T-cell (primary cell): ENCODE measurements around the gene ACACA. TPM values are rescaled to one million over a fixed set of nuclear protein-coding genes. Genes with fewer than 3 reads are reported as not detected.
"Not testable (repeated sequence)": the region's sequence is repeated elsewhere in the genome, so short reads cannot be mapped to it uniquely, and the experiment has no call there.

Experiments used
- ATAC-seq, 4 experiments: fragments of 200-7000 bp in 3 of 4; fragments of 150-1000 bp in 1 of 4; cut with Tn5 transposase; replicated peaks in 1 of 4; 1 replicate in 3 of 4; 2 replicates in 1 of 4; pipeline ENCODE4 v1.10.0; 2021; ENCODE audit warnings: moderate library complexity in 3 of 4, mild to moderate bottlenecking in 2 of 4, moderate number of reproducible peaks in 1 of 4
- CTCF ChIA-PET, 2 donors: fragments of 300-600 bp; sonication (Branson Sonifier 250); formaldehyde crosslinking; loops; one replicate each; lab custom pipeline; 2022; ENCODE audit warnings: antibody characterized with exemption in 2 of 2; lab: Charles Lee
- POLR2A ChIA-PET, 2 donors: fragments of 300-600 bp; sonication (Branson Sonifier 250); formaldehyde crosslinking; loops; one replicate each; lab custom pipeline; 2022; ENCODE audit warnings: antibody characterized with exemption in 2 of 2; lab: Charles Lee
- DNase-seq, 35 experiments: peaks; one replicate each; pipeline versions ENCODE4 v3.0.0 to v3.0.0-alpha.2; 2013 to 2023
- H3K27ac ChIP-seq: one replicate; pipeline ENCODE4 v1.5.1; 2013; ENCODE audit warnings: low read length
- H3K27me3 ChIP-seq, 2 experiments: replicated peaks in 1 of 2; 1 replicate in 1 of 2; 2 replicates in 1 of 2; pipeline versions ENCODE4 v1.6.1 to v1.7.0; 2013; ENCODE audit warnings: low read length in 1 of 2, mixed read lengths in 1 of 2; ENCODE audit not compliant: control insufficient read depth in 2 of 2, insufficient read depth in 2 of 2; ENCODE audit errors: extremely low read depth in 1 of 2
- H3K36me3 ChIP-seq, 2 donors: 1 replicate in 1 of 2; 2 replicates in 1 of 2; pipeline versions ENCODE4 v1.6.1 to v1.7.0; 2013; ENCODE audit warnings: low read length in 1 of 2; ENCODE audit not compliant: control insufficient read depth in 2 of 2, insufficient read depth in 1 of 2; ENCODE audit errors: extremely low read depth in 1 of 2
- H3K4me1 ChIP-seq, 2 experiments: 1 replicate in 1 of 2; 2 replicates in 1 of 2; pipeline versions ENCODE4 v1.6.1 to v1.7.0; 2013; ENCODE audit warnings: low read length in 2 of 2, mixed read lengths in 1 of 2; ENCODE audit not compliant: insufficient read depth in 2 of 2, control insufficient read depth in 1 of 2; ENCODE audit errors: extremely low read depth in 1 of 2
- H3K4me3 ChIP-seq, 2 donors: 1 replicate in 1 of 2; 2 replicates in 1 of 2; pipeline versions ENCODE4 v1.5.1 to v1.7.0; 2013; ENCODE audit warnings: mild to moderate bottlenecking in 2 of 2, low read length in 1 of 2, moderate library complexity in 1 of 2; ENCODE audit not compliant: control insufficient read depth in 1 of 2; ENCODE audit errors: extremely low read depth in 1 of 2
- H3K9me3 ChIP-seq: 2 replicates; pipeline ENCODE4 v1.7.0; 2013
- H3K27ac Mint-ChIP-seq, 2 donors: one replicate each; pipeline ENCODE4 v1.8.0; 2020 to 2021; ENCODE audit warnings: mild to moderate bottlenecking in 2 of 2, mixed read lengths in 2 of 2
- H3K27me3 Mint-ChIP-seq, 2 donors: one replicate each; pipeline ENCODE4 v1.8.0; 2021 to 2022; ENCODE audit warnings: mixed read lengths in 2 of 2
- H3K36me3 Mint-ChIP-seq: one replicate; pipeline ENCODE4 v1.8.0; 2021; ENCODE audit warnings: mixed read lengths
- H3K4me1 Mint-ChIP-seq, 3 donors: one replicate each; pipeline ENCODE4 v1.8.0; 2020 to 2022; ENCODE audit warnings: mixed read lengths in 3 of 3, mild to moderate bottlenecking in 1 of 3
- H3K4me3 Mint-ChIP-seq, 3 donors: one replicate each; pipeline ENCODE4 v1.8.0; 2020 to 2022; ENCODE audit warnings: mild to moderate bottlenecking in 3 of 3, mixed read lengths in 3 of 3, moderate library complexity in 3 of 3
- H3K9me3 Mint-ChIP-seq, 3 donors: one replicate each; pipeline ENCODE4 v1.8.0; 2020 to 2022; ENCODE audit warnings: mixed read lengths in 3 of 3
- WGBS: methylation state at CpG from one replicate; pipeline ENCODE4 v1.1.5; 2013; ENCODE audit warnings: missing lambda C conversion rate; ENCODE audit not compliant: insufficient coverage; 5-methylcytosine and 5-hydroxymethylcytosine counted together
- total RNA-seq, 35 experiments: library from RNA in 6 of 35; stranded (reverse) in 6 of 35; fragments of 120-200 nt in 1 of 35; gene quantifications; one replicate each; pipeline versions ENCODE4 v1.2.1 to v1.2.4 and lab custom pipeline; 2013 to 2026

ACACA gene
- total RNA-seq, 5 donors from 2014 or later (not counting 1 experiment from before 2014, with no cell fraction given): 15.9 to 30.2 (median 18.0) TPM

GRCh38 chr17:37422971-37423625, 16.5 kb upstream of the ACACA start:
- DNase-seq: no peak
- CTCF ChIA-PET: interaction anchor here in 1 of 2 donors (0.6 kb wide), 1 partner anchor 18 kb away, joined by 5 read pairs; no protein-coding TSS in a partner anchor
- ATAC-seq: no peak
- POLR2A ChIA-PET: no interaction called here
- H3K4me1 ChIP-seq: no peaks in the 10 kb centered on the region
- Mint-ChIP-seq H3K9me3 (no peaks in the 10 kb centered on the region), H3K27me3 (no peaks in the 10 kb centered on the region), H3K36me3 (peaks cover 31% of the 10 kb centered on the region), H3K4me1 (peaks cover 0 to 2% (median 0%) of the 10 kb centered on the region in 3 donors), H3K27ac (no peak overlapping the region), H3K4me3 (no peak overlapping the region)
- no peak overlapping the region for H3K27ac ChIP-seq
- H3K9me3 ChIP-seq: no peaks in the 10 kb centered on the region
- peaks cover 7 to 40% of the 10 kb centered on the region in 2 donors for H3K36me3 ChIP-seq
- 100% methylated on average over 1 of the region's 4 CpGs for WGBS
- no peaks in the 10 kb centered on the region for H3K27me3 ChIP-seq
- no peak overlapping the region for H3K4me3 ChIP-seq

- Mint-ChIP-seq H3K9me3 (no peaks in the 10 kb centered on the region), H3K4me1 (peaks cover 2 to 14% (median 8%) of the 10 kb centered on the region in 3 donors), H3K36me3 (peaks cover 27% of the 10 kb centered on the region), H3K4me3 (no peak overlapping the region), H3K27me3 (no peaks in the 10 kb centered on the region), H3K27ac (no peak overlapping the region)
- H3K27ac ChIP-seq: no peak overlapping the region
- no peaks in the 10 kb centered on the region for H3K9me3 ChIP-seq
- no peaks in the 10 kb centered on the region for H3K27me3 ChIP-seq
- no peaks in the 10 kb centered on the region for H3K4me1 ChIP-seq
- no CpG with 5 or more reads among the region's 2 CpGs for WGBS
- ChIA-PET POLR2A (no interaction called here), CTCF (no interaction called here)
- DNase-seq: no peak
- no peak for ATAC-seq
- H3K4me3 ChIP-seq: no peak overlapping the region
- peaks cover 12 to 15% of the 10 kb centered on the region in 2 donors for H3K36me3 ChIP-seq
These were observed 11.2 kb upstream of the ACACA start for GRCh38 chr17:37417852-37418251.

GRCh38 chr17:37413875-37414519, 7.4 kb upstream of the ACACA start:
- ChIA-PET POLR2A (no interaction called here), CTCF (interaction anchor here in 1 of 2 donors (0.8 kb wide), 1 partner anchor 341 kb away, joined by 3 read pairs; no protein-coding TSS in a partner anchor)
- DNase-seq (no peak), ATAC-seq (no peak)
- no peaks in the 10 kb centered on the region for H3K9me3 Mint-ChIP-seq
- H3K27ac Mint-ChIP-seq: peak overlapping the region in 1 of 2 donors; percentile 65
- H3K27me3 Mint-ChIP-seq: no peaks in the 10 kb centered on the region
- H3K4me1 ChIP-seq: no peaks in the 10 kb centered on the region
- no peak overlapping the region for H3K4me3 Mint-ChIP-seq
- H3K27me3 ChIP-seq: no peaks in the 10 kb centered on the region
- H3K4me1 Mint-ChIP-seq: peaks cover 10 to 25% (median 14%) of the 10 kb centered on the region in 3 donors
- no peak overlapping the region for H3K27ac ChIP-seq
- peaks cover 8 to 27% of the 10 kb centered on the region in 2 donors for H3K36me3 ChIP-seq
- no peaks in the 10 kb centered on the region for H3K9me3 ChIP-seq
- no peak overlapping the region for H3K4me3 ChIP-seq
- 80% methylated on average over 2 of the region's 7 CpGs for WGBS
- H3K36me3 Mint-ChIP-seq: peaks cover 26% of the 10 kb centered on the region

DNA sequence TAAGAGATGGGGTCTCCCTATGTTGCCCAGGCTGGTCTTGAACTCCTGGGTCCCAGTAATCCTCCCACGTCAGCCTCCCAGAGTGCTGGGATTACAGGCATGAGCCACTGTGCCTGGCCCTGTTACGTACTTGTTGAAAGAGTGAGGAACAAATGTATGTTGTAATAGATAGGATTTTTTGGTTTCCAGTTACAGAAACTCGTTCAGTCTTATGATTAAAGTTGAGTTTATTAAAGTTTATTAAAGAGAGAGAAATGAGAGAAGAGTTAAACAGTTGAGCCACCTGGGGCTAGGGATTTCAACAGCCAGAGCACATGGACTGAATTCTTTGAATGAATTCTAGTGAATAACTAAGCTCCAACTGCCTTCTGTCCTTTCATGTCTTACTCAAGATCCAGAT, 3.7 kb upstream of the ACACA start:
- Histone ChIP-seq H3K4me1 (peaks cover 6 to 23% of the 10 kb centered on the region in 2 experiments), H3K9me3 (no peaks in the 10 kb centered on the region), H3K27me3 (no peaks in the 10 kb centered on the region), H3K4me3 (no peak overlapping the region), H3K27ac (no peak overlapping the region), H3K36me3 (peaks cover 8 to 20% of the 10 kb centered on the region in 2 donors)
- no peaks in the 10 kb centered on the region for H3K9me3 Mint-ChIP-seq
- no peak overlapping the region for H3K27ac Mint-ChIP-seq
- ChIA-PET POLR2A (interaction anchor here in 1 of 2 donors (0.6 to 0.7 kb wide), 2 partner anchors 60 to 134 kb away, joined by 3 to 4 read pairs; no protein-coding TSS in a partner anchor), CTCF (interaction anchor here in 1 of 2 donors (0.6 kb wide), 1 partner anchor 32 kb away, joined by 3 read pairs; no protein-coding TSS in a partner anchor)
- H3K4me3 Mint-ChIP-seq: no peak overlapping the region
- peaks cover 31 to 37% (median 36%) of the 10 kb centered on the region in 3 donors for H3K4me1 Mint-ChIP-seq
- DNase-seq: no peak
- H3K27me3 Mint-ChIP-seq: no peaks in the 10 kb centered on the region
- ATAC-seq: no peak
- WGBS: 100% methylated on average over 3 of the region's 3 CpGs
- peaks cover 23% of the 10 kb centered on the region for H3K36me3 Mint-ChIP-seq

DNA sequence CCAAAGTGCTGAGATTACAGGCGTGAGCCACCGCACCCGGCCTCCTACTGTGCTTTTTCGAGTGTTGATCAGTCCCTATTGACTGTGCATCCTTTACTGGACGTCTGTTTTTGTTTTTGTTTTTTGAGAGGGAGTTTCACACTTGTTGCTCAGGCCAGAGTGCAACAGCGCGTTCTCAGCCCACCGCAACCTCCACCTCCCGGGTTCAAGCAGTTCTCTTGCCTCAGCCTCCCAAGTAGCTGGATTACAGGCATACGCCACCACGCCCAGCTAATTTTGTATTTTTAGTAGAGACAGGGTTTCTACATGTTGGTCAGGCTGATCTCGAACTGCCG, 1.5 kb upstream of the ACACA start:
- H3K36me3 Mint-ChIP-seq, H3K9me3 Mint-ChIP-seq, H3K27me3 ChIP-seq, H3K27me3 Mint-ChIP-seq, H3K9me3 ChIP-seq, ATAC-seq, H3K4me3 ChIP-seq, DNase-seq, H3K27ac ChIP-seq: not testable (repeated sequence)
- Mint-ChIP-seq H3K27ac (peak overlapping the region in 1 of 2 donors; percentile 28), H3K4me1 (peaks cover 36 to 46% (median 43%) of the 10 kb centered on the region in 3 donors), H3K4me3 (peak overlapping the region; percentile 94 to 98 (median 95))
- Histone ChIP-seq H3K4me1 (peaks cover 8 to 23% of the 10 kb centered on the region in 2 experiments), H3K36me3 (peaks cover 0 to 12% of the 10 kb centered on the region in 2 donors)
- ChIA-PET CTCF (interaction anchor here in 1 of 2 donors (1.3 kb wide), 1 partner anchor 35 kb away, joined by 3 read pairs; no protein-coding TSS in a partner anchor), POLR2A (interaction anchor here in 1 of 2 donors (0.6 kb wide), 1 partner anchor 132 kb away, joined by 3 read pairs; no protein-coding TSS in a partner anchor)
- WGBS: 92% methylated on average over 13 of the region's 13 CpGs

GRCh38 chr17:37405955-37406634, 541 bp downstream of the ACACA start:
- Histone ChIP-seq H3K27ac (peak overlapping the region; percentile 61), H3K4me3 (peak overlapping the region; percentile 88 to 93), H3K4me1 (peaks cover 8 to 23% of the 10 kb centered on the region in 2 experiments), H3K9me3 (no peaks in the 10 kb centered on the region), H3K27me3 (no peaks in the 10 kb centered on the region), H3K36me3 (peaks cover 0 to 2% of the 10 kb centered on the region in 2 donors)
- Mint-ChIP-seq H3K9me3 (no peaks in the 10 kb centered on the region), H3K4me3 (peak overlapping the region; percentile 92 to 98 (median 93)), H3K4me1 (peaks cover 35 to 48% (median 47%) of the 10 kb centered on the region in 3 donors), H3K27me3 (no peaks in the 10 kb centered on the region), H3K36me3 (peaks cover 5% of the 10 kb centered on the region), H3K27ac (peak overlapping the region; percentile 87 to 89)
- WGBS: 4% methylated on average over 16 of the region's 21 CpGs
- ATAC-seq (peak in 3 of 4 experiments; percentile 2 to 50 (median 49)), DNase-seq (peak in 1 of 35 experiments; percentile 2)
- CTCF ChIA-PET: interaction anchor here in 1 of 2 donors (2.0 kb wide), 1 partner anchor 15 kb away, joined by 4 read pairs; no protein-coding TSS in a partner anchor
- POLR2A ChIA-PET: no interaction called here
